Dermis blood vessel endothelial cell (primary cell): ENCODE results near the gene GPR161. TPM values are rescaled to one million over a fixed set of nuclear protein-coding genes. Genes with fewer than 3 reads are reported as not detected.
"Not testable (repeated sequence)": the region's sequence is repeated elsewhere in the genome, so short reads cannot be mapped to it uniquely, and the experiment has no call there.

Experiments used
- DNase-seq: peaks from one replicate; pipeline ENCODE4 v3.0.0; 2010
- total RNA-seq: library from RNA; depleted of rRNA; stranded (reverse); fragments of >200 nt; gene quantifications from 2 replicates; pipeline ENCODE4 v1.2.3, GENCODE V29; 2014

Gene GPR161
- total RNA-seq, 1 donor from 2014 or later: 18.4 TPM

DNA sequence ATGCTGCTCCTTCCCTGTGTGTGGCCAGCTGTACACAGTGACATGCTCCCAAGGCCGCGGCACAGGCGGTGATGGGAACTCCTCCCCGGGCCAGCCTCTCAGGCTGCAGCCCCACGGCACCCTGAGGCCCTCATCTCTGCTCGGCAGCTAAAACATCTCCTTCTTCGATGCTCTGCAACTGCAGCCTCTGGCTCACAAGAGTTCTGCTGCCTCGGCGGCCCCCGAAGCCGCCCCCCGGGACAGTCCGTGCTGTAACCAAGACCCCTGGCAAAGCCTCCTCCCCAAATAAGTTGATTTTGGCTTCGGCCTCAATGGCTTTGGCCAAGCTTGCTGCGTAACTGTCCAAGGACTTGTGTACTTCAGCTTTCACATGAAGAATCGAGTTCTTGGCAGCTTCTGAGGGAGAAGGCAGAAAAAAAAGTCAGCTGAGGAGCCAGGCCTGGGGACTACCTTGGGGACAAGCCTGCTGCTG is 51.3 kb downstream of the GPR161 start:
- no peak for DNase-seq

DNA sequence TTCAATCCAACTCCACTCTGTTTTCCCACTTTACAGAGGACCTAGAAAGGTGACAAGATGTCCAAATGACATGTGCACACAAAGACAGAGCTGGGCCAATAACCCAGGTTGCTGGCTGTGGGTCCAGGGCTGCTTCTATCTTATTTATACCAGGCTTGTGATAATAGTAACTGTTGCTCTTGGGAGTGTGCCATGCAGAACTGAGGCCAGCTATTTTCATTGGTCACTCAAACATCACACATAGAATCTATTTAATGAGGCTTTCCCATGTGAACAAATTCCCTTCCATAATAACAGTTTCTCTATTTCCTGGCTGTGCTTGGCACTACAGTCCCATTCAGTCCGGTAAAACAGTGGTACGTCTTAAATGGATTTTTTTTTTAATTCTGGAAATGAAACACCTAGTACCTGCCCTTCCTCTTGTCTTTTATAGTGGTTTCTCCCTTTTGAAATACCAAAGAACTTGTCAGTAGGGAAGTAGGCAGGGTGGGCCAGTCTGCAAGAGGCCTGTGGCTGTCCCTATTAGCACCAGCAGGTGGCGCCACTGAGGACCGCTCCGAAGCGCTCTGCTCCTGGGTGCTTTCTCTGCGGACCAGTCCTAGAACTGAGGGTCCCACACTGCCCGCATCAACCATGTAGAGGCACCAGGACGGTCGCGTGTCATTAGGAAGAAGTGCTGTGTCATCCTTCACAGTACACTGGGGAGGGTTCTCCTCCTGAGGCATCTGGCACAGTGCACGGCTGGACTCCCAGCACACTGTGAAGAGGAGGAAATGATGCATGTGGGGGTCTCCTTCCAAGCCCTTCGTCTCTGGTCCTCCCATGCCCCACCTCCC is 52.1 kb downstream of the GPR161 start:
- DNase-seq: peak; percentile 73

DNA sequence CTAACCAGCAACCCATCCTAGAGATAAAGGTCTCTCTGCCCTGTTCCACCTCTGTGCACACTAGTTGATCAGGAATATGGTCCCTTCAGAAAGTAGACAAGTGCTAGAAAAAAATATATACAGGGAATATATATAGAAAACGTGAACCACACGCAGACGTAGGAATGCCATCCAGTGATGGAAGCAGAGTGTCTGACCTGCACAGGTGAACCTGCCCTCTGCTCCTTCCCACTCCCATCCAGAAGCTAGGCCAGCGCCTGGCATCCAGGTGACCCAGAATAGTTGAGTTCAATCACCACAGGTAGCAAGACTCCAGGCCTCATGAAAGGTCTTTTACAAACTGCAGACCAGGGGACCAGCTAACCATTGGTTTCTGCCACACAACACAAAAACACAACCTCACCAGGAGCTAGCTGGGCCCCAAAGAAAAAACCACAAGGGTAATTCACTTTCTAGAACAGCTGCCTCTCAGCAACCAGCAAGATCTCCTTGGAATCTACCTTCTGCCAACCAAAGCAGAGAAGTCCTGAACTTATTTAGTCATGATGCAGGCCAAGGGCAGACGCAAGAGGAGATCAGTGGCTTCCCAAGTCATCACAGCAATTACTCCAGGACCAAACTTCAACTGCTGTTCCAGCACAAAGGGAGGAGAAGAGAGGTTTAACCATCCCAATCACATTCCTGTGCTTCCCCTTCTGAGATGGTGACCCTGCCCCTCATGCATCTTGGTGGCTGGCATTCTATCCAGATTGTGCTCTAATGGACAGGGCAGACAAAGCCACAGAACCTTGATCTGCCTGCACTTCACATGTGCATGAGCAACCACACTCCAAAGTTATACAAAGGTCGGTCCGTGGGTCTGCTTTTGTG is 53.0 kb downstream of the GPR161 start:
- no peak for DNase-seq

DNA sequence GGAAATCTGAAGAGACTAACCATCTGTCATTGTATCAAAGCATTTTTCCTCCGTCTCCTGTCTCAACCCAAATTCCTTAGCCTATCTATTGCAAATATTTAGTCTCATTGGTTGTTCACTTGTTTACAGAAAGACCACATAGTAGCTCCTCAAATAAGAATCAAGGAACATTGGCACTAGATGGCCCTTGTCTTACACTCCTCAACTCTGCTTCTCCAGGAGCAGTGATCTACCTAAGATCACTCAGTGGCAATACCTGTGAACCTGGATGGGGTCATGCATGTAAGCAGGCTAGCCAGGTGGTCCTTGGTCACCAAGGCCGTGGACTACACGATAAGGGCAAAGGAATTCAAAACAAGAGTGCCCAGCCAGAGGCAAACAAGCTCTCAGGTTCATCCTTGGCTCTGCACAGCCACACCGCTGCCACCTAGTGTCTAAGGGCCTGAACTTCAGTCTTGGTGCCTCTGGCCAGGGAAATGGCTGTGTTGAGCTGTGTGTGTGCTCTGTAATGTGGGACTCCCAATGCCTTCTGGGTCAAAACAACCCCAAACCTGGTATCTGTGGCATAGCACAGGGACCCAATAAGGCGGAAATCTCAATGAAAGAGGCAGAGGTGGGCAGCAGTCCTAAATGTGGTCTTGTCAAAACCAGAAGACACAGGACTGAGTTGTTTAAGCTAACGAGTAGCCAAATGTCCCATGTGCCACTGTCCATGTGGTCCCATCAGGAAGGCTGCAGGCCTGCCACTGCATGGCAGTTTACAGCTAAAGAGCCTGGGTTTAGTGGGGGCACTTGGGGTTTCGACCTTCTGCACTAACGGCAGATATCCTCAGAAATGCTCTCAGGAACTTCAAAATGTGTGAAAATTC is 54.5 kb downstream of the GPR161 start:
- peak; percentile 88 for DNase-seq

DNA sequence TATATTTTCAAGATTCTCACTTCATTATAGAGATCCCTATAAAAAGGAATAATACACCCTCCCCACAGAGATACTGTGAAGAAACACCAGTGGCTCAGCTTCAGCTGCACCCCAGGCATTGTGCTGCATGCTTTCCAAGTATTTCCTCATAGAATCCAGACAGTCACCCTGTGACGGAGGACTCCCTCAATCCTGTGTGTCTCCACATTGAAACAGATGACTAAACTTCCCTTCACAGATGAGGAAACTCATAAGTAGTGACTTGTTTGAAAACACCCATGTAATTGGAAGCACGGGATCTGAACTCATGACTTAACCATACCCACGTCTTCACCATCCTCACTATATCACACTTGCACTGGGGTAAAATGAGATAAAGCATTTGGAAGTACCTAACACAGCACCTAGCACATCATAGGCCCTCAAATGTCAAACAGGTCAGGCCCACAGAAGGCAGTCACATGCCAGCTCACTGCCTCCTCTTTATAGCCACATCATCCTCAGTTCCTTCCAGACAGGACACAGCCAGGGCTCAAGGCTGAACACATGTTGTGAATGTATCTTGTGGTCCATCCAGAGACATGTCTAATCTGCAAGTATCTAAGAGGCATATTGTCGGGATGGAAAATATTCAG is 55.2 kb downstream of the GPR161 start:
- peak; percentile 70 for DNase-seq

DNA sequence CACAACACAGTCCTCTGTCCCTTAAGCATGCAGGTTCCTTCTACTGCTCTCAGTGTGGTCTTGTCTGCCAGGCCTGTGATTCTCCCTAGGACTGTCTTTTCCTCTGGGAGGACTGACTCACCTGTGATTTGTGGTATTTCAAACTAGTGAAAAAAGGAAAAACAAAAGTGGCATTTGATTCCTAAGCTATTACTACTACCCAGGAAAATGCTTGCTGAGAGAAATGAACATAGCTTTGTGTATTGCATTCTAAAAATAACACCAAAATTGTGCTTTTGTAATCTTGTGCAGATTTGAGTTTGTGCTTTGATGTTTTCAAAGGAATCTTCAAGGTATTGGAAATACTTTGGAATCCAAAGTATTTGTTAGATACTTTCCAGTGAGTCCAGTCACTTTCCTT is 57.0 kb downstream of the GPR161 start:
- no peak for DNase-seq

DNA sequence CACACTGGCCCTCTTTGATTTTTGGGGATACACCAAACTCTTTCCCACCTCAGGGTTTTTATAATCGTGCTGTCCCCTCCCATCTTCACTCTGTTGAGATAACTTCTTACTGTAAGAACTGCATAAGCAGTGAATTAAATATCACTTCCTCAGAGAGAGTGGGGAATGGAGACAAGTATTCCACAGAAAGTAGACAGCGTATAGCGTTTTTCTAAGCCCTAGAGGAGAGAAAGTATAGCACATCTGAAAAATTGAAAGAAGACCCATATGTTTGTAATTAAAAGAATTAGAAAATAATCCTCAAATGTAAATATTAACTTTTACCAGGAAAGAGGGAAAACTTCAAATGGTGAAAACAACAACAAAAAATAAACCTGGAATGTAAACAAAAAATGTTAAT is 67.3 kb downstream of the GPR161 start:
- DNase-seq: no peak

DNA sequence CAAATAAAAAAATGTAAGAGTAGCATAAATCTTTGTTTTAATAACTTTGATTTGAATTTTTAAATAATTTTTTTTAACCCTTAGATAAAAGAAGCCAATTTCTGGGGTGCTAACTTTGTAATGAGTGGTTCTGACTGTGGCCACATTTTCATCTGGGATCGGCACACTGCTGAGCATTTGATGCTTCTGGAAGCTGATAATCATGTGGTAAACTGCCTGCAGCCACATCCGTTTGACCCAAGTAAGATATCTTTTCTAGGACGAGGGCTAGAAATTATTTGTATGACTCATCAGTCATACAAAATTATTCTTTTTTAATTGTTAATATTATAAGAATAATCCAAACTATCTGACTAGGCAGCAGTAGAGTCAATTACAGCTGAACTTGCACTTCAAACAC is 71.2 kb downstream of the GPR161 start:
- no peak for DNase-seq

DNA sequence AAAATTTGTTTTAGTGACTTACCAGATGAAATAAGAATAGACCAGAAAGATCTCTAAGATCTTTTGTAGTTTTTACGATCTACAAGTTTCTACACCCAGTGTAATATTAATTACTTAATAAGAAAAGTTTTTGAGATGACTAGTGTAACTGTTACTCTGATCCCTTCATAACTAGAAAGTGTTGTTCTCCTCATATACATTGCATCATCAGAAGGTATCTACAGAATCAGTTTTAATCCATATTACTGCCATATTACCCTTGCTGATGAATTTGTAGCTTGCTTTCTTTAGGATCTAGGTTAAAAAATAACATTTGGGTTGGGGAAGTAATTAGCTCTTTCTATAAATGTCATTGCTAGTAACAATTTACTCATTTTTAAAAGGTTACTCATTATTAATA is 72.5 kb downstream of the GPR161 start:
- DNase-seq: no peak

DNA sequence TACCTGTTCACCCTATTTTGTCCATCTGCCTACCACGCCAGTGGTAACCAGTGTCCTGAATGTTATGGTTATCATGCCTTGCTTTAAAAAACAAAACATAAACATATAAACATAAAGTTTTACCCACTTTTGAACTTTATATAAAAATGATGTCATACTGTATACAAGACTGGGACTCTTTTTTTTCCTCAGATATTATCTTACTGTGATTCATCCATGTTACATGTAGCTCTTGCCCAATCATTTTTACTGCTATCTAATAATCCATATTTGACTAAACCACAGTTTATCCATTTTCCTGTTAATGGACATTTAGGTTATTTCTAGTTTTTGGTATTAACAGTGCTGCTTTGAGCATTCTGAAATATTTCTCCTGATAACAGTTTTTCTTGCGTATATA is 78.8 kb downstream of the GPR161 start:
- DNase-seq: no peak

DNA sequence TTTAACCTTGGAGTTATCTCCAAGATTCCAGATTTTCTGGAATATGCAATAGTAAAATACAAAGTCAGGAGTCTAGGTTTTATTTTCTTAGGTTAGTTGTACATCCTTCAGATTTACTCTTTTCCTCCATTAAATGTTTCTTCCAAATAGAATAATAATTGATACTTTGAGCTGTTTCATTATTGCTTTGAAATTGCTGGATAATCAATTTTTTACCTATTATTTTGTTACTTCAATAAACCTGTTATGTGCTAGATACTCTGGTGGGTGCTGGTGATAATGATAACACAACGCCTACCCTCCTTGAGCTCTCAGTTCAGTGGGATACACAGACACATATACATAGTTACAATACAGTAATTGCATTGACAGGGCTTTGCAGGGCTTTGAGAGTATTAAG is 79.4 kb downstream of the GPR161 start:
- no peak for DNase-seq

DNA sequence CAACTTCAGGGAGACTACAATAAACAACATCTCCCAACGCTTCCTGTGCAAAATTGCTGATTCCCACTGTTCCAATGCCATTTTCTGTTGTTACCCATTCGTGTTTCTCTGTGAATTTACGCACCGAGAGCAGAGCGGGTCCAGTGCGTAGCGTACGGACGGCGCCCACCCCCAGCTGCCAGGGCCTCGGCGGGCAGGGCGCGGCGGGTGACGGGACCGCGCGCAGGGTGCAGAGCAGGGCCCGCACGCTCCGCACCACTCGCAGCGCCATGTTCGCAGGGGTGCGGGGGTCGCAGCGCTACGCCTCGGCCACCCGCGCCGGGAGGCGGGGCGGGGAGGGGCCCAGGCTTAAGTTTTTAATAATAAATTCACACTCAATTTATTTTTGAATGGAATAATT is 80.6 kb downstream of the GPR161 start:
- DNase-seq: not testable (repeated sequence)

DNA sequence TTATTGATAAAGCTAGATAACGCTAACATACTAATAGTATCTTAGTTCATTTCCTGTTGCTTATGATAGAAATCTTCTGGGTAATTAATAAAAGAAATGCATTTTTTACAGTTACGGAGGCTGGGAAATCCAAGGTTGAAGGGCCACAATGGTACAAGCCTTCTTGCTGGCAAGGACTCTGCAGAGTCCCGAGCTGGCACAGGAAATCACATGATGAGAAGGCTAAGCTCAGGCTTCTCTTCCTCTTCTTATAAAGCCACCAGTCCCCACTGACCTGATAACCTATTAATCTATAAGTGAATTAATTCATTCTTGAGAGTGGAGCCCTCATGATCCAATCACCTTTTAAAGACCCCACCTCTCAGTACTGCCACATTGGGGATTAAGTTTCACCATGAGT is 82.6 kb downstream of the GPR161 start:
- DNase-seq: no peak

DNA sequence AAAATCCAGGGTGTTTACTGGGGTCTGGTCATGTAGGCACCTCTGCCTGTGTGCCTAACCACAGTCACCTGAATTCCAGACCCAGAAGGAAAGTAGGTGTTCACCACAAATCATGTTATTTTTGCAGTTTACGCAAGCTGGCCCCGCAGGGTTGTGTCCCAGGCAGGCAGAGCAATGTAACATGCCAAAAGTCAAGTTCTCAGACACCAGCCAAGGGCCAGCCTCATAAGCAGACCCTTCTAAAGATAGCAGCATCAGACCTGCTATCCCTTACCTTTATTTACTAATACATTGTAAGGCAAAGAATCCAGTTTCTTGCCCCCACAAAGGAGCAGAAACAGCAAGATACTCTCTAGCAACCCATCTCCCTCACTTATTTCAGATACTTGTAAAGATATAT is 83.0 kb downstream of the GPR161 start:
- no peak for DNase-seq

DNA sequence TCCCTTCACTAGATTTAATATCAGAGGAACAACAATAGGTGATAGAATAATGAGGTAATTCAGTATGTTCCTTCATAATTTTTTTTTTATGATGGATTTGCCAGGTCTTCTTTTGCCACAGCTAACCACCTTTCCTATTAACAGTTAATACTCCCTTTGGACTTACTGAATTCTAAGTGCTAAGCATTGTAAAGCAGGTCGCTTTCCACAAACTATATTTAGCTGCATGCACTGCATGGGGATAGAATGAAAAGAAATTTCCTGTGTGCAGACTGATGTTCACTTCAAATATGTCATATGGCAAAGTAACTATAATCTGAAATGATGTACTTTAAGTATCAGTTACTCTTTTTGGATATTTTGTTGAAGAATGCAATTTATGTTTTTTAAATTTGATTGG is 85.8 kb downstream of the GPR161 start:
- DNase-seq: no peak

DNA sequence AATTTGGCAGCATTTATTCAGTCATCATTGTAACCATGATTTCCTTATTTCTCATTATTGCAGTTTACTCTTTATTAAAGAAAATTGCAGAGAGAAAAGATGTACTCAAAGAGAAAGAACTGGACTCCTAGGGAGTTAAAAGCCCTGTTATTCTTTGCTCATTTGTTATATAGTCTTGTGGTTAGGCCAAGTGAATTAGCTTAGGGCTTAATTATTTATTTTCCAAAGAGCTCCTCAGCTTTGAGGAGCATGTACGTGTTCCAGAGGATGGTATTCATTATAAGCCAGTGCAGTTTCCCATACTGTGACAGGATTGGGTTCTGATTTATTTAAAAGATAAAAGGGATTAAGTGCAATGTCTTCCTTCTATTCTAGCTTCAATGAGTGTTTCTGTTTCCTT is 86.4 kb downstream of the GPR161 start:
- no peak for DNase-seq

DNA sequence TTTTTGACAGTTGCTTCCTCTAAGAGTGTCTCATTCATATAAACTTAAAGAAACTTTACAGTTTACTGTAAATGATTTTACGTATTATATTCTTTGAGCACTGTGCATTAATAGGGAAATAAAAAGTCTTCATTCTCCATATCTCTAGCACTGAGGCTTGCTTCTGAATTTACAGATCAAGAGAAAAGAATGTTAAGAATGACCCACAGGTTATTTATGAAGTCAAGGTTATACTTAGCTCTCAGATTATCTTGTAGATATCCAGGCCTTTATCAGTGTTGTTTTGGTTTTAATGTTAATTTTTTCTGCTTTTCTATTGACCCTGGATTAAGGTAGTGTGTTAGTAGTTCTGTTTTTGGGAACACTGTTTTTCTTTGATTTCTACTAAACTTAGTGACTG is 91.4 kb downstream of the GPR161 start:
- no peak for DNase-seq

DNA sequence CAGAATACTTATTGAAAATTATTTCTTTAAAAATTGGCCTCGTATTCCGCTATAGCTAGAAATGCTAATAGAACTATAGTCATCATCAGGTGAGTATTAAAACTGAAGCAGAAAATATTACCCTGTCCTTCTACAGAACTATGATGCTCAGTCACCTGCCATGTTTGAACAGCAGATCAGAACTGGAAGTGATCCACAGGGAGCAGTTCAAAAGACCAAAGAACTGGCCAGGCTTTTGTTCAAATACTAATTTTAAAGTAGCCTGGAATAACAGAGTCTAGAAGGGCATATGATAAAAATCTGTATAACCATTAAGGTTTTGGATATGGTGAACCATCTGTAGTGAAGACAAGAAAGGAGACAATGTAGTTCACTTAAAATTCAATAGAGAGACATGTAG is 94.4 kb downstream of the GPR161 start:
- no peak for DNase-seq

DNA sequence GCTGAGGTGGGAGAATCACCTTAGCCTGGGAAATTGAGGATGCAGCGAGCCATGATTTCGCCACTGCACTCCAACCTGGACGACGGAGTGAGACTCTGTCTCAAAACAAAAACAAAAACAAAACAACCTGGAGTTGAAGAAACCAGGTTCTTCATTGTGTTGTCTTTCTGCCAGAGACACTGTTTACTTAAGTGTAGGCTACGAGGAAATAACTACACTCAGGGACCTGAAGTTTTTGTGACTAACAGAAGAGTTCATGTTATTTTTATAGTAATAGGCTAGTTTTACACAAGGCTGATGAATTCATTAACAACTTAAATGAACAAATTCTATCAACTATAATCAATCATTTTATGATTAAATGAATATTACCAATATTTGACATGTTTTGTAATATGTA is 101.4 kb downstream of the GPR161 start:
- no peak for DNase-seq

DNA sequence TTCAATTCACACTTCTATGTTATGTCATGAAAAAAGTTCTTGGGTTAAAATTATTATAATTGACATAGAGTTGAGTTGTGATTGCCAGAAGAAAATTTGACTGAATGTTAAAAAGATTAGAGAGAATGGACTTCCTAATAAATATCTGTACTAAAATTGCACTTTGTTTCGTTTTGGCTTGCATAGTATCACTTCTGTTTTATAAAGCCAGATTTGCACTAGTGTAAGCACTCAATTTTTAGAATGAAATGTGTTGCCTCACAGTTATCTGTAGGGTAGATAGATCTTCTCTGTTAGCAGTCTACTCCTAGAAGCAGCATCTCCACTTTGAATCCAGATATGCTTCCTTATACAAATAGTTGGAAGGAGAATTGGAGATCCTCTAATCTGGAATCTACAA is 104.7 kb downstream of the GPR161 start:
- no peak for DNase-seq

DNA sequence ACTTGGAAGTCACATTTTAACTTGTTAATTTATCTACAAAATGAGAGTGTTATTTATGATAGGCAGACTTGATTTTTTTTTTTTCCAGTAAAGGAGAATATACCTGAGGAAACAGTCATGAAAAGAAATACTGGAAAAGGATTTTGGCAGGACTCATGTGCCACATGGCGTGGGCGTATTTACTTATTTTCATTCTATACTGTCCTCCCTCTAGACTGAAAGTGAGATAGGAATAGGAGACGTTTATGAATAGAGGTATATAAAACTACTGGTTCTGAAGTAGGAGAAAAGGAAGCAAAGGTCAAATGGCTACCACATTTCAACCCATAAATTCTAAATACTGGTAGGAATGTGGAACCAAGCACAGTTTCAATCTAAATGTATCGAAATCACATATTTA is 105.1 kb downstream of the GPR161 start:
- no peak for DNase-seq

DNA sequence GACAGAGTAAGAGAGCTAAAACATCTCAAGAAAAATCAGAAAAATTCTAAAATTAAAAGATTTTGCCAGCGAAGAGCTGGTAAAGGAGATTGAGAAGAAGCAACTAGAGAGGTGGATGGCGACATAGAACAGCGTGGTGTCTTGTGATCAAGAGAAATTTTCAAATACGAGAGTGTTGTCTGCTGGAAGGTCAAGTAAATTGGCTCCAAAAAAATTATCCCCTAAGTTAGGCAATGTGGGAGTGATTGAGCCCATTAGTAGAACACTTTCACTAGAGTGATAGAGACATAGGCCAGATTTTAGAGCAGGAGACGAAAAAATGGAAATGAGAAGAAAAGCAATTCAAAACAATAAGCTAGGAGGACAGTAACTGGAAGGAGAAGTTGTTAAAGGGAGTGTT is 105.5 kb downstream of the GPR161 start:
- no peak for DNase-seq
